Mucosa of gallbladder (tissue), 1 donor: ENCODE measurements around the gene CDKN2A. TPM values are rescaled to one million over a fixed set of nuclear protein-coding genes. Genes with fewer than 3 reads are reported as not detected.

Source experiments
- DNase-seq: peaks from one replicate; pipeline ENCODE4 v3.0.0-alpha.2; 2020; ENCODE audit warnings: low spot score
- total RNA-seq: library from RNA; stranded (reverse); gene quantifications from one replicate; pipeline ENCODE4 v1.2.1, GENCODE V29; 2021
- donor health status: DM: no; HTN: no; CAD: no.

Gene CDKN2A
- 1.9 TPM for total RNA-seq

GRCh38 chr9:21993893-21994555, at the start of gene CDKN2A:
Gene CDKN2A, minus strand, starts transcription at chr9:21994392.
- DNase-seq = no peak

GRCh38 chr9:22043928-22044327, 49.7 kb upstream of the CDKN2A start:
- no peak for DNase-seq

GRCh38 chr9:22041775-22042174, 47.6 kb upstream of the CDKN2A start:
- DNase-seq = peak; percentile 29

GRCh38 chr9:22041344-22041743, 47.2 kb upstream of the CDKN2A start:
- no peak for DNase-seq

- DNase-seq = no peak
Measured at GRCh38 chr9:22040760-22041159, 46.6 kb upstream of the CDKN2A start.

GRCh38 chr9:22039258-22039657, 45.1 kb upstream of the CDKN2A start:
- no peak for DNase-seq

- no peak for DNase-seq
Measured at GRCh38 chr9:22037954-22038690, 43.9 kb upstream of the CDKN2A start.

- no peak for DNase-seq
Measured at GRCh38 chr9:22036866-22037626, 42.9 kb upstream of the CDKN2A start.

GRCh38 chr9:22035591-22036011, 41.4 kb upstream of the CDKN2A start:
- DNase-seq = no peak

- DNase-seq = no peak
Measured at GRCh38 chr9:22033012-22033630, 38.9 kb upstream of the CDKN2A start.

GRCh38 chr9:22031655-22032411, 37.6 kb upstream of the CDKN2A start:
- DNase-seq = no peak

- no peak for DNase-seq
Measured at GRCh38 chr9:22030101-22030598, 36.0 kb upstream of the CDKN2A start.

- no peak for DNase-seq
Measured at GRCh38 chr9:22029231-22029630, 35.0 kb upstream of the CDKN2A start.

GRCh38 chr9:22028394-22028793, 34.2 kb upstream of the CDKN2A start:
- no peak for DNase-seq

GRCh38 chr9:22026696-22027095, 32.5 kb upstream of the CDKN2A start:
- DNase-seq = no peak

GRCh38 chr9:22022396-22022795, 28.2 kb upstream of the CDKN2A start:
- no peak for DNase-seq

- DNase-seq = no peak
Measured at GRCh38 chr9:22010866-22011625, 16.9 kb upstream of the CDKN2A start.

- no peak for DNase-seq
Measured at GRCh38 chr9:22009506-22009867, 15.3 kb upstream of the CDKN2A start.

- peak; percentile 95 for DNase-seq
Measured at GRCh38 chr9:22008717-22009505, 14.7 kb upstream of the CDKN2A start, which contains the start of gene CDKN2B. Gene CDKN2B, minus strand, starts transcription at chr9:22009305. Its CDS starts 352 bp downstream, at chr9:22008953.

GRCh38 chr9:22008384-22008716, 14.2 kb upstream of the CDKN2A start:
- DNase-seq = no peak
